Measurements from ENCODE around the gene ZFYVE9. TPM values are rescaled to one million over a fixed set of nuclear protein-coding genes. Genes with fewer than 3 reads are reported as not detected.

The ZFYVE9 gene
- total RNA-seq, 4 donors from 2014 or later: 38.1 to 54.8 (median 40.9) TPM

DNA sequence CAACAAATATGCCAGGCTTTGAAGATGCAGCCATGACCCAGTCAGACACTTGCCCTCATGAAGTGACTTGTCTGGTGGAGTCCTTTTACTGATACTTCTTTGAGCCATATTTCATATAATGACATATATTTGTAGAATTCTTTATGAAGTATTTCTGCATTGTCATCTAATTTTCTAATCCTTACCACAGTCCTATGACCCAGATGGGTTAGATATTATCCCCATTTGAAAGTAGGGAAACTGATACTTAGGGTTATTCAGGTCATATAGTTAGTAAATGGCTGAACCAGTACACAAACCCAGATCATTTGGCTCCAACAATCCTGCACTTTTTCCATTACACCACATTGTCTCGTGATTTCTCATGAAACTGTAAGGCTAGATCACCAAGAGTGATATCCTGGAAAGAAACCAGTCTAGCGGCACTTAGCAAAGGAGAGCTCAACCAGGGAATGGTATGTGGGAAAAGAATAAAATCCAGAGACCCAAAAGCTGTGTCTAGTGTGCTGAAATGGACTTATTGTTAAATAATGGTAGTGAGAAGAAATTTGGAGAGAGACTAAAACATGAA, 49.6 kb downstream of the ZFYVE9 start:
- Histone ChIP-seq H3K9me3 (no peaks in the 10 kb centered on the region), H3K4me1 (peaks cover 0 to 35% (median 19%) of the 10 kb centered on the region in 4 donors), H3K36me3 (no peaks in the 10 kb centered on the region), H3K27ac (replicated peaks in 1 of 4) (no peak overlapping the region), H3K27me3 (no peaks in the 10 kb centered on the region), H3K4me3 (no peak overlapping the region)
- intact Hi-C loops (cut with DNase I): no loop called here
- 76% methylated on average over 2 of the region's 2 CpGs for whole genome bisulfite sequencing
- TF ChIP-seq POLR2AphosphoS5 (IDR thresholded peaks at IDR 0.05) (no peak), EP300 (IDR thresholded peaks at IDR 0.05) (no peak), POLR2A (IDR thresholded peaks at IDR 0.05; ENCODE audit: low read depth) (no peak)
- TF ChIP-seq, protein P1, sequence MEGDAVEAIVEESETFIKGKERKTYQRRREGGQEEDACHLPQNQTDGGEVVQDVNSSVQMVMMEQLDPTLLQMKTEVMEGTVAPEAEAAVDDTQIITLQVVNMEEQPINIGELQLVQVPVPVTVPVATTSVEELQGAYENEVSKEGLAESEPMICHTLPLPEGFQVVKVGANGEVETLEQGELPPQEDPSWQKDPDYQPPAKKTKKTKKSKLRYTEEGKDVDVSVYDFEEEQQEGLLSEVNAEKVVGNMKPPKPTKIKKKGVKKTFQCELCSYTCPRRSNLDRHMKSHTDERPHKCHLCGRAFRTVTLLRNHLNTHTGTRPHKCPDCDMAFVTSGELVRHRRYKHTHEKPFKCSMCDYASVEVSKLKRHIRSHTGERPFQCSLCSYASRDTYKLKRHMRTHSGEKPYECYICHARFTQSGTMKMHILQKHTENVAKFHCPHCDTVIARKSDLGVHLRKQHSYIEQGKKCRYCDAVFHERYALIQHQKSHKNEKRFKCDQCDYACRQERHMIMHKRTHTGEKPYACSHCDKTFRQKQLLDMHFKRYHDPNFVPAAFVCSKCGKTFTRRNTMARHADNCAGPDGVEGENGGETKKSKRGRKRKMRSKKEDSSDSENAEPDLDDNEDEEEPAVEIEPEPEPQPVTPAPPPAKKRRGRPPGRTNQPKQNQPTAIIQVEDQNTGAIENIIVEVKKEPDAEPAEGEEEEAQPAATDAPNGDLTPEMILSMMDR (IDR thresholded peaks at IDR 0.05): no peak
- no peak for DNase-seq (ENCODE audit: extremely low spot score)

- intact Hi-C loops (cut with DNase I): no loop called here
- Histone ChIP-seq H3K27ac (replicated peaks in 1 of 4) (no peak overlapping the region), H3K36me3 (no peaks in the 10 kb centered on the region), H3K9me3 (no peaks in the 10 kb centered on the region), H3K4me1 (peaks cover 0 to 31% (median 19%) of the 10 kb centered on the region in 4 donors), H3K27me3 (no peaks in the 10 kb centered on the region), H3K4me3 (no peak overlapping the region)
- TF ChIP-seq EP300 (IDR thresholded peaks at IDR 0.05): no peak
- no peak for TF ChIP-seq POLR2A (IDR thresholded peaks at IDR 0.05; ENCODE audit: low read depth)
- TF ChIP-seq, protein P1 (IDR thresholded peaks at IDR 0.05): no peak
- 90% methylated on average over 2 of the region's 2 CpGs for WGBS
- DNase-seq (ENCODE audit: extremely low spot score): no peak
Observed at GRCh38 chr1:52192024-52192423, 50.1 kb downstream of the ZFYVE9 start.

DNA sequence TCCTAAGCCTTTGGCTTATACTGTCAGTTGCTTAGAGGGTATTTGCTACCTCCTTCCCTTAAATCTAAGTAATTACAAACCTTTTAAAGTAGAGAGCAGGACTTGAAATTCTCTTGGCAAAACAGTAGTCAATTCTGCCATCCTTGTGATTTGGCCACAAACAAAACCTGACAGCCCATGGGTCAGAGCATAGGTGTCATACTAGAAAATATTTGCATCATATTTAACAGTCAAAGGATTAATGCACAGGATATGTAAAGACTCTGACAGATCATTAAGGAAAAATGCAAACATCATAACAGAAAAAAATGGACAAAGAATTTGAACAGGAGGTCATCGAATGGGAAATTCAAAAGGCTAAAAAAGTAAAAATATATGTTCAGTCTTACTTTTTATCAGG, 50.5 kb downstream of the ZFYVE9 start:
- Histone ChIP-seq H3K4me3 (no peak overlapping the region), H3K4me1 (peaks cover 0 to 31% (median 19%) of the 10 kb centered on the region in 4 donors), H3K9me3 (no peaks in the 10 kb centered on the region), H3K36me3 (no peaks in the 10 kb centered on the region), H3K27me3 (no peaks in the 10 kb centered on the region), H3K27ac (replicated peaks in 1 of 4) (no peak overlapping the region)
- TF ChIP-seq POLR2AphosphoS5 (IDR thresholded peaks at IDR 0.05): no peak
- no peak for TF ChIP-seq EP300 (IDR thresholded peaks at IDR 0.05)
- TF ChIP-seq, protein P1 (IDR thresholded peaks at IDR 0.05): no peak
- TF ChIP-seq POLR2A (IDR thresholded peaks at IDR 0.05; ENCODE audit: low read depth): no peak
- WGBS: 96% methylated on average over 1 of the region's 1 CpG
- no peak for DNase-seq (ENCODE audit: extremely low spot score)
- intact Hi-C loops (cut with DNase I): no loop called here

DNA sequence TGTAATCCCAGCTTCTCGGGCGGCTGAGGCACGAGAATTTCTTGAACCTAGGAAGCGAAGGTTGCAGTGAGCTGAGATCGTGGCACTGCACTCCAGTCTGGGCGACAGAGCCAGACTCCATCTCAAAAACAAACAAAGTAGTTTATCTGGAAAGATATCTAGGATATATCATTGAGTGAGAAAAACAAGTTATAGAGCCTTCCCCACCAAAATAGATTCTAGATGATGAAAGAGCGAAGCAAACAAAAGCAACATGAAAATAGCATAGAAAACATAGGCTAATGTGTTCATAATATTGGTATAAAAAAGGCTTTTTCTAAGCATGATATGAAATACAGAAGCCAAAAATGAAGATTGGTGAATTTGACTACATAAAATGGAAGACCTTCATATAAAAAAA, 52.1 kb downstream of the ZFYVE9 start:
- Histone ChIP-seq H3K4me1 (peaks cover 0 to 31% (median 19%) of the 10 kb centered on the region in 4 donors), H3K4me3 (no peak overlapping the region), H3K9me3 (no peaks in the 10 kb centered on the region), H3K36me3 (no peaks in the 10 kb centered on the region), H3K27me3 (no peaks in the 10 kb centered on the region), H3K27ac (replicated peaks in 1 of 4) (no peak overlapping the region)
- DNase-seq (ENCODE audit: extremely low spot score): no peak
- TF ChIP-seq POLR2A (IDR thresholded peaks at IDR 0.05; ENCODE audit: low read depth) (no peak), POLR2AphosphoS5 (IDR thresholded peaks at IDR 0.05) (no peak), EP300 (IDR thresholded peaks at IDR 0.05) (no peak)
- TF ChIP-seq, protein P1 (IDR thresholded peaks at IDR 0.05): no peak
- intact Hi-C loops (cut with DNase I): no loop called here
- 95% methylated on average over 7 of the region's 7 CpGs for WGBS

- WGBS: 63% methylated on average over 1 of the region's 1 CpG
- intact Hi-C loops (cut with DNase I): no loop called here
- Histone ChIP-seq H3K9me3 (peaks cover 0 to 5% (median 0%) of the 10 kb centered on the region in 4 donors), H3K27ac (replicated peaks in 1 of 4) (no peak overlapping the region), H3K4me1 (peaks cover 0 to 26% (median 15%) of the 10 kb centered on the region in 4 donors), H3K36me3 (no peaks in the 10 kb centered on the region), H3K27me3 (no peaks in the 10 kb centered on the region), H3K4me3 (no peak overlapping the region)
- DNase-seq (ENCODE audit: extremely low spot score): no peak
- TF ChIP-seq, protein P1 (IDR thresholded peaks at IDR 0.05): no peak
Observed at GRCh38 chr1:52195161-52195560, 53.3 kb downstream of the ZFYVE9 start.
